Jurkat, Clone E6-1 (cell line): Measurements from ENCODE around the gene MANSC4. TPM values are rescaled to one million over a fixed set of nuclear protein-coding genes. Genes with fewer than 3 reads are reported as not detected.
A peak's percentile ranks its signal among the peaks of the same experiment; 100 is the strongest.

Experiments
- DNase-seq: peaks from one replicate; pipeline ENCODE4 v3.0.0-alpha.2; 2011; ENCODE audit warnings: low read depth, low spot score
- H3K4me3 ChIP-seq: 2 replicates; pipeline ENCODE4 v1.5.1; 2011; ENCODE audit warnings: mild to moderate bottlenecking, low read length, control low read depth, moderate library complexity
- polyA plus RNA-seq: library from polyadenylated mRNA; unstranded; fragments of >200 nt; gene quantifications from one replicate; pipeline ENCODE4 v1.2.1, GENCODE V29; 2012; ENCODE audit warnings: missing spikeins; ENCODE audit not compliant: insufficient read length, insufficient read depth

MANSC4 gene
- not detected for polyA plus RNA-seq

DNA sequence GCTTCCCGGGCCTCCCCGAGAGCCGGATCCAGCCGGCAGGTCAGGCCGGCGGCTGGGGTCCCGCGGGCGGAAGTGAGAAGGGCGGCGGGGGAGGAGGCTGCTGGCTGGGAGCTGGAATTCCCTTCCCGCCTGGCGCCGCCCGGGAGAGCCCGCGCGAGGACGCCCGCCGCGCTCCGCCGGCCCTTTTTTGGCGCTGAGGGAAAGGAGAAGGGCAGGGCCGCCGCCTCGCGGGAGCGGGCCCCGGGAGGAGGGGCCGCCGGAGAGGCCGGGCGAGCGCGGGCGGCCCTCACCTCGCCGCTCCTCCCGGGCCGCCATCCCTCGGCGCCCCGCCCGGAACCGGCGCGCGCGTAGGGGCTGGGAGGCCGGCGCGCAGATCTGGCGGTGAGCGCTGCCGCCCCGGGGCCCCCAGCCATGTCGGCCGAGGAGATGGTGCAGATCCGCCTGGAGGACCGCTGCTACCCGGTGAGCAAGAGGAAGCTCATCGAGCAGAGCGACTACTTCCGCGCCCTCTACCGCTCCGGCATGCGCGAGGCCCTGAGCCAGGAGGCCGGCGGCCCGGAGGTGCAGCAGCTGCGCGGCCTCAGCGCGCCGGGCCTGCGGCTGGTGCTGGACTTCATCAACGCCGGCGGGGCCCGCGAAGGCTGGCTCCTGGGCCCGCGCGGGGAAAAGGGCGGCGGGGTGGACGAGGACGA is at the start of gene MANSC4, which contains the start of gene KLHL42:
TSS of gene MANSC4 (minus strand) at position 317 of the 692 bp plus-strand sequence. CDS start 8,960 bp downstream, outside the sequence.
TSS of gene KLHL42 (plus strand) at position 314 of the 692 bp plus-strand sequence. CDS start at position 412, 98 bp downstream.
- peak; percentile 46 for DNase-seq
- H3K4me3 ChIP-seq = peak within 1 kb of the TSS; percentile 78

DNA sequence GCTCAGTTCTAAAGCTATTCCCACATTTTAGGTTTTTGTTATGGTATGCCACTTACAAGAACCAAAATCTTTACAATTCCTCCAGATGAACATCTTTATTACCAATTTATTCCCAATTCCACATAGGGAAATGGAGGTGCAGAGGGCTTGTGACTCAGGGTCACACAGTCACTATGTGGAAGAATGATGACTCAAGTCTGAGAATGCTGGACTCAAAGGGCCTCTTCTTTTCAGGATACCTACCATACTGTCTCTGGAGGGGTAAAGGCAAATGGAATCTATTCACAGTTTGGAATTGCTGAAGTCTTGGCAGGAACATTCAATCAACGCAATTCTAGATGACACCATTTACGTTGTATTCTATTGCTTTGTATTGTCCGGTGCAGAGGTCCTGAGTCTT is 48.2 kb upstream of the MANSC4 start:
- no peak for DNase-seq

GRCh38 chr12:27826076-27826475 is 46.0 kb upstream of the MANSC4 start:
- H3K4me3 ChIP-seq = no peak overlapping the region
- DNase-seq = no peak

More for the DNA sequence above, 48.2 kb upstream of the MANSC4 start:
- H3K4me3 ChIP-seq = no peak overlapping the region

DNA sequence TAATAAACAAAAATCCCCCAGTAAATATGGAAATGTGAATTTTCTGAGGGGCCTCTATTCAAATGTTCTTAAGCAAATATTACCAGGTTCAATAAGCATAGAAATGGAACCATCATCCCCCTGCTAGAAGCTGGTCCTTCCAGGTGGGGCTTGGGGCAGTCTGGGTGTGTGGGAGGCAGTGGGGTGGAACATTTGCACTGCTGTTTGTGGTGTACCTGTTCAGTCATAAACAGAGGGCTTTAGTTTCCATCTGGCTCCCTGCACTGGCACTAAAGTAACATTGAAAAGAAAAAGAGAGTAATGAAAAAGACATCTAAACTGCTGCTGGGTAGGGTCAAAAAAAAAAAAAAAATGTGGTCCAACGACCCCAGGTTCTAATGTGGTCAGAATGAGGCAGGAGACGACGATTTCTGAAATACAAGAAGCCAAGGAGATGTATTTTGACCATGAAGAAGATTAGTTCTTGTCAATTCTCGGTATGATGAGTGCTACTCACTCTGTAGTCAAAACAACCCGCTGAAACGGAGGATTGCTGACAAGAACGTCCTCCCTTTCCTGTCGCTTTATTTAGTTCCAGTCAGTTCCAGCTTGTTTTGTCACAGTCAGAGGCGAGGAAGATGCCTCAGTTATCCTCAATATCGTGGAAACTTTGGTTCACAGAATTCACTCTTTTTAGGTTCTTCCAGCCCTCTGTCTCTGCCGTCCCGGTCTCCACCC is 44.2 kb upstream of the MANSC4 start:
- no peak overlapping the region for H3K4me3 ChIP-seq
- no peak for DNase-seq

- DNase-seq = no peak
- H3K4me3 ChIP-seq = no peak overlapping the region
These were observed 43.0 kb upstream of the MANSC4 start for GRCh38 chr12:27823038-27823437.

DNA sequence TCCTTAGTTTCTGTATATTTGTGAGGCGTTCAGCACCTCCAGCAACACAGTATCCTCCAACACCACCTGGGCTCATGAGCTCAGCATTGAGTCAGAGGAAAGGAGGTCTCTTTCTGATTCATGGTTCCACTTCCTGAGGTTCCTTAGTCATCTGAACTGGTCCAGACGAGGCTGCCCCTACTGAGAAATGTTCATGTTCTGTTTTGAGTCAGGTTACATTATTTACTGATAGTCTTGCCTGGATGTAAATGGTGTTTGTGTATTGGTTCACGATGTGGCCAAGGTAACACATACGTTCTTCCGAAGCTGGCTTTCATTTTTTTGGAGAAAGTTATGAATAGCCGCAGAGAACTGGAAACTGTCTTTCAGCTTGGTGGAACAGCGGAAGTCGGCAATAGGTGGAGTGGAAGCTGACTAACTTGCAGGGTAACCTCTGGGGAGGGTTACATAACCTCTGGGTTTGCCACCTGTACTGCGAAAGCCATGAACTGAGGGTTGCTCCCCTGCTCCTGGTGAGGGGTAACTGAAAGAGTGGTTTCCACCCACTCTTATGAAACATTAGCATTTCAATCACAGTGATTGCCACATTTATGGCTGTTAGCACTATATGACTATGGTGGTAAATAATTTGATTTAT is 42.2 kb upstream of the MANSC4 start:
- H3K4me3 ChIP-seq = no peak overlapping the region
- DNase-seq = peak; percentile 8

DNA sequence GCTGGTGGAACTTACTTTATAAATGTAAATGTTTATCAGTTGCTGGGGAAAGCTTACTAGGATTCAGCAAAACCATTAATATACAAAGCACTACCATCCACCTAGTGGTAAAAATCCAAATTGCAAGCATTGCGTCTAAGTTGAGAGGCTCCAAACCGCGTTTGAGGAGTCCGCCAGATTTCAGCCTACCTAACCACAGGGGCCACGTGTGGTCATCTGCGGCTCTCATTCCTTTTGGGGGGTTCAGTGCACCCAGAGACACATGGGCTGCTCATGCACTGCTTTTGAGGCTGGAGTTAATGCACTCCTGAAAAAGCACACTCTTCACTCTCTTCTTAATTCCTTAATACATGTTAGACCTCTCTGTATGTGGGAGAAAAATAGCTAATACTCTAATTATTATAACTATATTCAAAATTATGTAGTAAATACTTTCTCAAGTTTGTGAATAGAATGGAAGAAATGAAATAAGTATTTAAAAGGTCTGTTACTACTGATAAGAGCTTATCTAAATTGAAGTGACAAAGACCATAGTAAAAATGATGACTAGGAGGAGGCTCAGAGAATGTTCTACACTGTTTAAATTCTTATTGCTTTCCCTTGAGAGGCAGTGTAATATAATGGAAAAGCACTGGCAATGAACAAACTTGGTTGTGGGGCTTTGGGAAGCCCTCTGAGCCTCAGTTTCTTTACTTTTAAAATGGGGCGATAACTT is 41.4 kb upstream of the MANSC4 start:
- no peak overlapping the region for H3K4me3 ChIP-seq
- DNase-seq = peak; percentile 53

GRCh38 chr12:27820564-27820963 is 40.5 kb upstream of the MANSC4 start:
- no peak for DNase-seq
- H3K4me3 ChIP-seq = no peak overlapping the region

GRCh38 chr12:27818401-27818918 is 38.4 kb upstream of the MANSC4 start:
- no peak overlapping the region for H3K4me3 ChIP-seq
- DNase-seq = no peak

- H3K4me3 ChIP-seq = no peak overlapping the region
- DNase-seq = no peak
These were observed 37.7 kb upstream of the MANSC4 start for GRCh38 chr12:27817766-27818165.

DNA sequence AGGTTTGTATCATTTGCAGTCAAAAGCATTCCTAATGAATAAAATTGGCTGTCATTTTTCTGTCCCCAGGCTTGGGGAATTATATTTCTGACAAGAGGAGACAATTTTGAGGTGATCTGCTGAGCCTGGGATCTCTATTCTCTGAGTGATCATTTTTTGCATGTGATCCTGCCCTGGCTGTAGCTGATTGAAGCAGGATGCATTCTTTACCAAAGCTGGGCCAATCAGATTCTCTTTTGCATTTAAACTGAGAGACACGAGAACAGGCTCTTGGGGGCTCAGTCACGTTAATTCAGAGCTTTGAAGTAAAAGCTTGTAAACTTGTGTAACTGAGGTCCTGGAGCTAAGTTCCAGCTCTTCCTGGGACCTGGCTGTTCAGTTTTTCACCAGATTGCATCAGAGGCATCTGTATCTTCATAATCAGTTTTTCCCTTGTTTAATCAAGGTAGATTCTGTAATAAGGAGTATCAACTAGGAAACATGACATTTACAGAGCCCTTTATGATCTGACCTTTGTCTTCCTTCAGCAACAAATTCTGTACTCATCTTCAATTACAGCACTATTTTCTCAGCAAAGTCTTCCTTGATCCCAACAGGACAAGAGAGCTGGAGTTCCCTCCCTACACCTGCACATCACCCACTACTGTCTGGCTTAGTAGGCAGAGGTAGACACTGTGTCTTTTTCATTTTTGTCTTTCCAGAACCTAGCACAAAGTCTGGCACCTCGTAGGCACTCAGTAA is 35.0 kb upstream of the MANSC4 start:
- DNase-seq = no peak
- no peak overlapping the region for H3K4me3 ChIP-seq

- no peak for DNase-seq
- no peak overlapping the region for H3K4me3 ChIP-seq
These were observed 34.4 kb upstream of the MANSC4 start for GRCh38 chr12:27814411-27814810.

GRCh38 chr12:27812502-27812901 is 32.5 kb upstream of the MANSC4 start:
- DNase-seq = no peak
- H3K4me3 ChIP-seq = no peak overlapping the region

- H3K4me3 ChIP-seq = no peak overlapping the region
- DNase-seq = no peak
These were observed 30.7 kb upstream of the MANSC4 start for GRCh38 chr12:27810756-27811155.

- no peak overlapping the region for H3K4me3 ChIP-seq
- no peak for DNase-seq
These were observed 28.8 kb upstream of the MANSC4 start for GRCh38 chr12:27808841-27809240.

DNA sequence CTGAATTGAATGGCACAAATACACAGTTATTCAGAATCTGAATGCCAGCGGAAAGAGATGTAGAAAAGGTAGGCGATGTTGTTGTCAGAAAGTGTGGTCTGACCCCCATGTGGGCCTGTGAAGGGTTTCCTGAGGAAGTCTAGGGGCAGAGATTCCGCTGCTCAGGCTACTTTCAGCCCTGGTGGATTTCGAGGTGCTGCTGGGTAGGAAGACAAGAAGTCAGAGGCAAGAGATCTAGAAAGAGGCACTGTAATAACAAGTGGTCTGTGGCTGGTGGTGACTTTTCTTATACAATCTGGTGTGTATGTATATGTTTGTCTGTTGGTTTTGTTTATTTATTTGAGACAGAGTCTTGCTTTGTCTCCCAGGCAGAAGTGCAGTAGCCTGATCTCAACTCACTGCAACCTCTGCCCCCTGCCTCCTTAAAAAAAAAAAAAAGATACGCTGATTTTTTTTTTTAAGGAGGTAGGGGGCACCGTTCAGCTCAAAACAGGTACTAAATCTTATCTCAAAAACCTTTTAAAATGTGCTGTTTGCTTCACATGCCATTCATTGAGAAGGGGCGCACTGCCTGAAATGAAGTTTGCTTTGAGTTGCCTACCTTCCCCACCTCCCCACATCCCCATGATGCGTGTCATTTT is 27.1 kb upstream of the MANSC4 start:
- no peak for DNase-seq
- no peak overlapping the region for H3K4me3 ChIP-seq

DNA sequence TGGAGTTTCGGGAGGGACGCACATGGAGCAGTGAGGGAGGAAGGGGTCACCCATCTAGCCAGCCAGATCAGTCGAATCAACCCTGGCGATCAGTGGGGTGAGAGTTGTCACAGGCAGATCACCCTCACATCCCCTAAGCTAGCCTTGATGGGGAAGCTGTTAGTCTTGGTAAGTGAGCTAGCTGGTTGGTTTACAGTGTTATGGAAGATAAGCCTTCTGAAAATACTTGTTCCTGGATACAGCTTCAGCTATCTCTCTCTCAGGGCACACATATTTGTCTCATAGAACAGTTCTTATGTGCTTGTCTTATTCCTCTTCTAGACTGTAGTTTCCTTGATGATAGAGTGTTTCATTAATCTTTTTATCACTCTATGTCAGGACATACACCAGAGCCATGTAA is 26.2 kb upstream of the MANSC4 start:
- DNase-seq = no peak
- no peak overlapping the region for H3K4me3 ChIP-seq

DNA sequence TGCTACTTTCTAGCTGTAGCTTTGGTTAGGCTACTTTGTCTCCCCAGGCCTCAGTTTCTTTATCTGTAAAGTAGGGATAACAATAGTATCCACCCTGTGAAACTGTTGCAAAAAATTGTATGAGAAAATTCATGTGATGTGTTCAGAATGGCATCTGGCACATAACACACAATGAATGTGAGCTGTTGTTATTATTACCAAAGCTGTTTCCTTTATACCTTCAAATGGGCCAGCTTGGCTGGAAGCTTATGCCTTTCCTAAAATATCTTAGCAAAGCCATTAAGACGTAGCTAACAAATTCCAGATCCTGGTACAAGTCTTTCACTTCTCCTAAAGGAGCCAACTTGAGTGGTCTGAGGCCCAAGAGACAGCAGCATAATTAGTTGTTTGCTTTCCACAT is 25.2 kb upstream of the MANSC4 start:
- no peak for DNase-seq
- H3K4me3 ChIP-seq = no peak overlapping the region
